HCT116 (cell line): ENCODE measurements around the gene CFAP45.

Experiments
- ELF1 ChIP-seq: IDR thresholded peaks from 2 replicates; pipeline ENCODE4 v1.6.1; 2012; ENCODE audit warnings: low read depth, borderline replicate concordance
- POLR2AphosphoS5 ChIP-seq: IDR thresholded peaks from 2 replicates; pipeline ENCODE4 v1.6.1; 2011; ENCODE audit warnings: mild to moderate bottlenecking, low read depth, low read length, moderate library complexity
- ZFX ChIP-seq: fragments of 450-650 bp; IDR thresholded peaks from 2 replicates; pipeline ENCODE4 v1.6.1; 2017

DNA sequence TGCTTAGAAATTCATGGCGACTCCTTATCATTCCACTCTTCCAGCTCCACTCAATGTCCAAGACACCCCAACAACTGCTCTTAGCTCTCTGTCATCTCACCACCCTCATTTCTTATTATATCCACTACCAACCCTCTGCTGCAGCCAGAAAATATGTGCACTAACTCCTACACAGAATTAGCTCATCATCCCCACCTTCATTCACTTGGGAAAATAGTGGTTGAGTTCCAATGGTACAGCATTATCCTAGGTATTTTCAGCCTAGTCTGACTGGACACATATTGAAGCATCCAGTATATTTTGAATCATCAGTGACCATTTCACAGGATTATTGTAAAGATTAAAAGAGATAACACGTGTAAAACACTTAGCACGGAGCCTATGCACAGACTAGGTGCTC lies 20.8 kb downstream of the CFAP45 start:
- TF ChIP-seq ZFX (no peak), POLR2AphosphoS5 (no peak), ELF1 (no peak)
